ENCODE data around the gene HDAC7.

The HDAC7 gene

GRCh38 chr12:47824198-47824597 lies 4.5 kb upstream of the HDAC7 start:
- H4K20me1 ChIP-seq (ENCODE audit: insufficient read depth, low read length, poor library complexity, severe bottlenecking), result no peaks in the 10 kb centered on the region
- H2AFZ ChIP-seq (ENCODE audit: low read length), result peak overlapping the region; percentile 73
- TF ChIP-seq EZH2phosphoT487 (IDR thresholded peaks at IDR 0.05; ENCODE audit: borderline replicate concordance) (no peak), CTCF (conservative IDR thresholded peaks at IDR 0.05; ENCODE audit: low read length) (no peak)
- H3K79me2 ChIP-seq (ENCODE audit: insufficient read depth, low read length), result peaks cover 15% of the 10 kb centered on the region
- H3K36me3 ChIP-seq (ENCODE audit: insufficient read depth, low read length), result no peaks in the 10 kb centered on the region
- peaks cover 27% of the 10 kb centered on the region for H3K4me1 ChIP-seq (ENCODE audit: insufficient read depth, low read length, poor library complexity, severe bottlenecking)
- H3K4me3 ChIP-seq (ENCODE audit: low read length, poor library complexity, severe bottlenecking), result no peak overlapping the region
- H3K9me3 ChIP-seq (ENCODE audit: insufficient read depth, low read depth, low read length), result no peaks in the 10 kb centered on the region
- no peaks in the 10 kb centered on the region for H3K9me2 ChIP-seq (replicated peaks; ENCODE audit: low read depth, low read length)
- H3K27me3 ChIP-seq (ENCODE audit: insufficient read depth, low read length, poor library complexity, severe bottlenecking), result no peaks in the 10 kb centered on the region
- peak overlapping the region; percentile 17 for H3K4me2 ChIP-seq (ENCODE audit: low read depth, low read length, poor library complexity, severe bottlenecking)
- peaks cover 5% of the 10 kb centered on the region; the same call in 1 of the 2 replicates for H3F3A ChIP-seq (ENCODE audit: low read depth)
- no peak overlapping the region for H3K9ac ChIP-seq (ENCODE audit: low read depth, low read length, poor library complexity, severe bottlenecking)

DNA sequence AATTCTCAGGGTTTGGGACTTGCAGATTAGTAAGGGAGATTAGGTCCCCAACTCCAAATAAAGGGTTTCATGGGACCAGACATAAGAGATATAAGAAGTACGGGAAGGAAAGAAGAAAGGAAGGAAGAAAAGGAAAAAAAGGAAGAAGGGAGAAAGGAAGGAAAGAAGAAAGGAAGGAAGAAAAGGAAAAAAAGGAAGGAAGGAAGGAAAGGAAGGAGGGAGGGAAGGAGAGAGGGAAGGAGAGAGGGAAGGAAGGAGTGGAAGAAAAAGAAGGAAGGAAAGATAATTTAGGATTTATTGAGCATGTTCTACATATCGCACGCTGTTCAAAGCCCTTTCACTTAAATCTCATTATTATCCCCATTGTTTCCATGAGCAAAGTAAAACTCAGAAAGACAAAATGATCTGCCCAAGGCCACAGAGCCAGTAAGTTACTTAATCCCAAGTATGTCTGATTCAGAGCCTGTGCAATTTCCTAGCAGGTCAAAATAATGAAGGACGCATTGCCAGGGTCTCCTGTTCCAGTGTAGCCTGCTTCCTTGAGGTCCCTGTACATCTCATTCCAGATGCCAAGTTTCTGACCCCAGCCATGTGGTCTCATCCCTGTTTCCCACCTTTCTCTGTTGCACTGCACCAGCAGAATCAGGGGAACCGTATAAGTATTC lies 3.9 kb upstream of the HDAC7 start:
- peaks cover 5% of the 10 kb centered on the region for H4K20me1 ChIP-seq (ENCODE audit: insufficient read depth, low read length, poor library complexity, severe bottlenecking)
- H3K9ac ChIP-seq (ENCODE audit: low read depth, low read length, poor library complexity, severe bottlenecking), result no peak overlapping the region
- TF ChIP-seq EZH2phosphoT487 (IDR thresholded peaks at IDR 0.05; ENCODE audit: borderline replicate concordance), result no peak
- no peak for TF ChIP-seq CTCF (conservative IDR thresholded peaks at IDR 0.05; ENCODE audit: low read length)
- H3K4me1 ChIP-seq (ENCODE audit: insufficient read depth, low read length, poor library complexity, severe bottlenecking), result peaks cover 28% of the 10 kb centered on the region
- H3K4me2 ChIP-seq (ENCODE audit: low read depth, low read length, poor library complexity, severe bottlenecking), result peak overlapping the region; percentile 17
- H3F3A ChIP-seq (ENCODE audit: low read depth), result peaks cover 5% of the 10 kb centered on the region; the same call in 1 of the 2 replicates
- H3K79me2 ChIP-seq (ENCODE audit: insufficient read depth, low read length), result peaks cover 22% of the 10 kb centered on the region
- no peaks in the 10 kb centered on the region for H3K9me3 ChIP-seq (ENCODE audit: insufficient read depth, low read depth, low read length)
- H3K4me3 ChIP-seq (ENCODE audit: low read length, poor library complexity, severe bottlenecking), result no peak overlapping the region
- no peaks in the 10 kb centered on the region for H3K36me3 ChIP-seq (ENCODE audit: insufficient read depth, low read length)
- H3K27me3 ChIP-seq (ENCODE audit: insufficient read depth, low read length, poor library complexity, severe bottlenecking), result no peaks in the 10 kb centered on the region
- no peaks in the 10 kb centered on the region for H3K9me2 ChIP-seq (replicated peaks; ENCODE audit: low read depth, low read length)
- H2AFZ ChIP-seq (ENCODE audit: low read length), result no peak overlapping the region

DNA sequence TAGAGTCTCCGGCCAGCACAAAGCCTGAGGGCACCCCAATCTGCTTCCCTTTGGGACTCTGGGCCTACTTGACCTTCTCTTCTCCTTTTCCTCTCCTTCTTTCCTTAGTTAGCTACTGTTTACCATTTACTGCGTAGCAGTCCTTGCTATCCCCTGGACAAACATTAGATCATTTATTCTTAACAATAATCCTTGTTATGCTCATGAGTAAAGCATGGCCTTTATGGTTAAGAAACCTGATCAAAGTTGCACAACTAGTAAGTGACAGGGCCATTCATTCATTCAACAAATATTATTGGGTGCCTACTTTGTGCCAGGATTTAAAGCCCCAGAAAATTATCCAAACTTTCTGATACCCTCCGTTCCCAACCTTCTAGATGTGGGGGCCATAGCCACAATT lies 3.2 kb upstream of the HDAC7 start:
- no peaks in the 10 kb centered on the region for H3K9me3 ChIP-seq (ENCODE audit: insufficient read depth, low read depth, low read length)
- H4K20me1 ChIP-seq (ENCODE audit: insufficient read depth, low read length, poor library complexity, severe bottlenecking), result peaks cover 12% of the 10 kb centered on the region
- H3K4me2 ChIP-seq (ENCODE audit: low read depth, low read length, poor library complexity, severe bottlenecking), result no peak overlapping the region
- H3K27me3 ChIP-seq (ENCODE audit: insufficient read depth, low read length, poor library complexity, severe bottlenecking), result no peaks in the 10 kb centered on the region
- H3K4me3 ChIP-seq (ENCODE audit: low read length, poor library complexity, severe bottlenecking), result no peak overlapping the region
- peaks cover 5% of the 10 kb centered on the region; the same call in 1 of the 2 replicates for H3F3A ChIP-seq (ENCODE audit: low read depth)
- H3K9ac ChIP-seq (ENCODE audit: low read depth, low read length, poor library complexity, severe bottlenecking), result no peak overlapping the region
- no peaks in the 10 kb centered on the region for H3K9me2 ChIP-seq (replicated peaks; ENCODE audit: low read depth, low read length)
- peaks cover 29% of the 10 kb centered on the region for H3K79me2 ChIP-seq (ENCODE audit: insufficient read depth, low read length)
- TF ChIP-seq EZH2phosphoT487 (IDR thresholded peaks at IDR 0.05; ENCODE audit: borderline replicate concordance) (no peak), CTCF (conservative IDR thresholded peaks at IDR 0.05; ENCODE audit: low read length) (no peak)
- no peaks in the 10 kb centered on the region for H3K36me3 ChIP-seq (ENCODE audit: insufficient read depth, low read length)
- H2AFZ ChIP-seq (ENCODE audit: low read length), result no peak overlapping the region
- peaks cover 34% of the 10 kb centered on the region for H3K4me1 ChIP-seq (ENCODE audit: insufficient read depth, low read length, poor library complexity, severe bottlenecking)
